A549 (cell line): ENCODE measurements around the gene PLXDC1.

Experiments used
- BHLHE40 ChIP-seq: IDR thresholded peaks from 2 replicates; pipeline ENCODE4 v1.6.1; 2012; ENCODE audit warnings: low read depth, low read length, inconsistent platforms
- CHD2 ChIP-seq: fragments of 150-350 bp; IDR thresholded peaks from 2 replicates; pipeline ENCODE4 v1.6.1; 2014; ENCODE audit warnings: low read length; ENCODE audit not compliant: partially characterized antibody
- CTCF ChIP-seq: fragments of >200 bp; sonication (Bioruptor Twin); formaldehyde crosslinking; IDR thresholded peaks from 3 replicates; pipeline ENCODE4 v1.5.1; 2016
- JUNB ChIP-seq: fragments of >200 bp; sonication (Bioruptor Twin); formaldehyde crosslinking; IDR thresholded peaks from 2 replicates; pipeline ENCODE4 v1.6.1; 2016
- POLR2A ChIP-seq: IDR thresholded peaks from 2 replicates; pipeline ENCODE4 v1.6.1; 2012; ENCODE audit warnings: mild to moderate bottlenecking, low read length
- POLR2AphosphoS2 ChIP-seq: conservative IDR thresholded peaks from 2 replicates; pipeline ENCODE4 v1.6.1; 2012; ENCODE audit warnings: low read length, improper control_type of control experiment, inconsistent platforms
- SMC3 ChIP-seq: fragments of >200 bp; sonication (Bioruptor Twin); formaldehyde crosslinking; IDR thresholded peaks from 3 replicates; pipeline ENCODE4 v1.6.1; 2018; ENCODE audit warnings: inconsistent platforms
- USF2 ChIP-seq: fragments of 450-650 bp; IDR thresholded peaks from 2 replicates; pipeline ENCODE4 v1.6.1; 2014; ENCODE audit warnings: antibody characterized with exemption
- TF ChIP-seq, protein P1 (sequence below): fragments of >200 bp; sonication (Bioruptor Twin); formaldehyde crosslinking; IDR thresholded peaks from 3 replicates; pipeline ENCODE4 v1.6.1; 2016
- TF ChIP-seq, protein P2 (sequence below): fragments of 250-450 bp; sonication (Bioruptor Pico); IDR thresholded peaks from 2 replicates; pipeline ENCODE4 v1.5.0; 2021; ENCODE audit warnings: mild to moderate bottlenecking, moderate library complexity, borderline replicate concordance
- TF ChIP-seq, protein P3 (sequence below): IDR thresholded peaks from 2 replicates; pipeline ENCODE4 v1.6.1; 2012
- TF ChIP-seq, protein P4 (sequence below): fragments of 200-600 bp; sonication (generic); IDR thresholded peaks from 2 replicates; pipeline ENCODE4 v1.6.1; 2016; ENCODE audit warnings: antibody characterized with exemption, mild to moderate bottlenecking, moderate library complexity

GRCh38 chr17:39191750-39192510 lies 40.5 kb upstream of the PLXDC1 start:
- TF ChIP-seq, protein P1, sequence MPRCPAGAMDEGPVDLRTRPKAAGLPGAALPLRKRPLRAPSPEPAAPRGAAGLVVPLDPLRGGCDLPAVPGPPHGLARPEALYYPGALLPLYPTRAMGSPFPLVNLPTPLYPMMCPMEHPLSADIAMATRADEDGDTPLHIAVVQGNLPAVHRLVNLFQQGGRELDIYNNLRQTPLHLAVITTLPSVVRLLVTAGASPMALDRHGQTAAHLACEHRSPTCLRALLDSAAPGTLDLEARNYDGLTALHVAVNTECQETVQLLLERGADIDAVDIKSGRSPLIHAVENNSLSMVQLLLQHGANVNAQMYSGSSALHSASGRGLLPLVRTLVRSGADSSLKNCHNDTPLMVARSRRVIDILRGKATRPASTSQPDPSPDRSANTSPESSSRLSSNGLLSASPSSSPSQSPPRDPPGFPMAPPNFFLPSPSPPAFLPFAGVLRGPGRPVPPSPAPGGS, result no peak
- TF ChIP-seq CTCF, result no peak
- no peak for TF ChIP-seq POLR2A
- no peak for TF ChIP-seq JUNB
- TF ChIP-seq POLR2AphosphoS2, result no peak
- no peak for TF ChIP-seq CHD2
- TF ChIP-seq BHLHE40, result no peak
- TF ChIP-seq, protein P2, sequence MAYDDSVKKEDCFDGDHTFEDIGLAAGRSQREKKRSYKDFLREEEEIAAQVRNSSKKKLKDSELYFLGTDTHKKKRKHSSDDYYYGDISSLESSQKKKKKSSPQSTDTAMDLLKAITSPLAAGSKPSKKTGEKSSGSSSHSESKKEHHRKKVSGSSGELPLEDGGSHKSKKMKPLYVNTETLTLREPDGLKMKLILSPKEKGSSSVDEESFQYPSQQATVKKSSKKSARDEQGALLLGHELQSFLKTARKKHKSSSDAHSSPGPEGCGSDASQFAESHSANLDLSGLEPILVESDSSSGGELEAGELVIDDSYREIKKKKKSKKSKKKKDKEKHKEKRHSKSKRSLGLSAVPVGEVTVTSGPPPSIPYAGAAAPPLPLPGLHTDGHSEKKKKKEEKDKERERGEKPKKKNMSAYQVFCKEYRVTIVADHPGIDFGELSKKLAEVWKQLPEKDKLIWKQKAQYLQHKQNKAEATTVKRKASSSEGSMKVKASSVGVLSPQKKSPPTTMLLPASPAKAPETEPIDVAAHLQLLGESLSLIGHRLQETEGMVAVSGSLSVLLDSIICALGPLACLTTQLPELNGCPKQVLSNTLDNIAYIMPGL (CRISPR knock-in tag), result no peak
- no peak for TF ChIP-seq SMC3
- TF ChIP-seq, protein P3, sequence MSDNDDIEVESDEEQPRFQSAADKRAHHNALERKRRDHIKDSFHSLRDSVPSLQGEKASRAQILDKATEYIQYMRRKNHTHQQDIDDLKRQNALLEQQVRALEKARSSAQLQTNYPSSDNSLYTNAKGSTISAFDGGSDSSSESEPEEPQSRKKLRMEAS, result no peak
- TF ChIP-seq, protein P4, sequence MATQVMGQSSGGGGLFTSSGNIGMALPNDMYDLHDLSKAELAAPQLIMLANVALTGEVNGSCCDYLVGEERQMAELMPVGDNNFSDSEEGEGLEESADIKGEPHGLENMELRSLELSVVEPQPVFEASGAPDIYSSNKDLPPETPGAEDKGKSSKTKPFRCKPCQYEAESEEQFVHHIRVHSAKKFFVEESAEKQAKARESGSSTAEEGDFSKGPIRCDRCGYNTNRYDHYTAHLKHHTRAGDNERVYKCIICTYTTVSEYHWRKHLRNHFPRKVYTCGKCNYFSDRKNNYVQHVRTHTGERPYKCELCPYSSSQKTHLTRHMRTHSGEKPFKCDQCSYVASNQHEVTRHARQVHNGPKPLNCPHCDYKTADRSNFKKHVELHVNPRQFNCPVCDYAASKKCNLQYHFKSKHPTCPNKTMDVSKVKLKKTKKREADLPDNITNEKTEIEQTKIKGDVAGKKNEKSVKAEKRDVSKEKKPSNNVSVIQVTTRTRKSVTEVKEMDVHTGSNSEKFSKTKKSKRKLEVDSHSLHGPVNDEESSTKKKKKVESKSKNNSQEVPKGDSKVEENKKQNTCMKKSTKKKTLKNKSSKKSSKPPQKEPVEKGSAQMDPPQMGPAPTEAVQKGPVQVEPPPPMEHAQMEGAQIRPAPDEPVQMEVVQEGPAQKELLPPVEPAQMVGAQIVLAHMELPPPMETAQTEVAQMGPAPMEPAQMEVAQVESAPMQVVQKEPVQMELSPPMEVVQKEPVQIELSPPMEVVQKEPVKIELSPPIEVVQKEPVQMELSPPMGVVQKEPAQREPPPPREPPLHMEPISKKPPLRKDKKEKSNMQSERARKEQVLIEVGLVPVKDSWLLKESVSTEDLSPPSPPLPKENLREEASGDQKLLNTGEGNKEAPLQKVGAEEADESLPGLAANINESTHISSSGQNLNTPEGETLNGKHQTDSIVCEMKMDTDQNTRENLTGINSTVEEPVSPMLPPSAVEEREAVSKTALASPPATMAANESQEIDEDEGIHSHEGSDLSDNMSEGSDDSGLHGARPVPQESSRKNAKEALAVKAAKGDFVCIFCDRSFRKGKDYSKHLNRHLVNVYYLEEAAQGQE, result no peak
- TF ChIP-seq USF2, result no peak
